Skeletal muscle satellite cell (primary cell): Measurements from ENCODE around the gene PLA2G4F.

Experiments
- H3K27me3 ChIP-seq: 2 replicates; pipeline ENCODE4 v1.7.0; 2013; ENCODE audit warnings: low read length; ENCODE audit not compliant: control insufficient read depth, insufficient read depth
- H3K36me3 ChIP-seq: 2 replicates; pipeline ENCODE4 v1.7.0; 2013; ENCODE audit warnings: mild to moderate bottlenecking, control low read depth, low read length; ENCODE audit not compliant: insufficient read depth
- H3K4me1 ChIP-seq: 2 replicates; pipeline ENCODE4 v1.7.0; 2013; ENCODE audit warnings: low read length; ENCODE audit not compliant: control insufficient read depth, insufficient read depth
- H3K4me2 ChIP-seq: 2 replicates; pipeline ENCODE4 v1.7.0; 2013; ENCODE audit warnings: mild to moderate bottlenecking, low read length
- H3K4me3 ChIP-seq: 2 replicates; pipeline ENCODE4 v1.7.0; 2013; ENCODE audit warnings: low read length
- H3K9ac ChIP-seq: 2 replicates; pipeline ENCODE4 v1.7.0; 2013; ENCODE audit warnings: mild to moderate bottlenecking, low read depth, low read length, moderate library complexity
- H3K9me3 ChIP-seq: replicated peaks from 2 replicates; pipeline ENCODE4 v1.7.0; 2013; ENCODE audit warnings: mild to moderate bottlenecking, control low read depth, low read length

The PLA2G4F gene

DNA sequence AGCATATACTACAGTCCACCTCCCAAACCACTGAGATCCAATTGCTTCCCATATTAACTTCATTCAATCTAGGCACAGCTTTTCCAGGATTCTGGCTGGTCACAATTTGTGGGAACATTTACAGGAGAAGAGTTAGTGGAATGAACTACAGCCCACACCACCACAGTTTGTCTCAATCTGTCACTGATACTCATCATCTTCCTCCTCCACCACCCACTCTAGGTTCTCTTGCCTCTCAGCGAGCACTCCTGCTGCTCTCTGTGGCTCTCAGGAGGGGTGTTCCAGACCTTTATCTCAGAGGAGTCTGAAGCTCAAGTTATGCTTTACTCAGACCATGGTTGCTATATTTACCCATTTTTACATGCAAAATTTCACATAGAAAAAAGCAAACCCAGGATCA is 36.2 kb downstream of the PLA2G4F start:
- H3K9me3 ChIP-seq: no peaks in the 10 kb centered on the region
- H3K4me1 ChIP-seq: no peaks in the 10 kb centered on the region
- no peak overlapping the region for H3K4me2 ChIP-seq
- no peaks in the 10 kb centered on the region for H3K36me3 ChIP-seq
- H3K9ac ChIP-seq: no peak overlapping the region
- no peak overlapping the region for H3K4me3 ChIP-seq
- H3K27me3 ChIP-seq: peaks cover 71% of the 10 kb centered on the region

GRCh38 chr15:42119446-42119760 is 37.0 kb downstream of the PLA2G4F start:
- H3K4me1 ChIP-seq: no peaks in the 10 kb centered on the region
- H3K27me3 ChIP-seq: peaks cover 77% of the 10 kb centered on the region
- H3K4me3 ChIP-seq: no peak overlapping the region
- no peaks in the 10 kb centered on the region for H3K9me3 ChIP-seq
- no peaks in the 10 kb centered on the region for H3K36me3 ChIP-seq
- H3K9ac ChIP-seq: no peak overlapping the region
- H3K4me2 ChIP-seq: no peak overlapping the region

DNA sequence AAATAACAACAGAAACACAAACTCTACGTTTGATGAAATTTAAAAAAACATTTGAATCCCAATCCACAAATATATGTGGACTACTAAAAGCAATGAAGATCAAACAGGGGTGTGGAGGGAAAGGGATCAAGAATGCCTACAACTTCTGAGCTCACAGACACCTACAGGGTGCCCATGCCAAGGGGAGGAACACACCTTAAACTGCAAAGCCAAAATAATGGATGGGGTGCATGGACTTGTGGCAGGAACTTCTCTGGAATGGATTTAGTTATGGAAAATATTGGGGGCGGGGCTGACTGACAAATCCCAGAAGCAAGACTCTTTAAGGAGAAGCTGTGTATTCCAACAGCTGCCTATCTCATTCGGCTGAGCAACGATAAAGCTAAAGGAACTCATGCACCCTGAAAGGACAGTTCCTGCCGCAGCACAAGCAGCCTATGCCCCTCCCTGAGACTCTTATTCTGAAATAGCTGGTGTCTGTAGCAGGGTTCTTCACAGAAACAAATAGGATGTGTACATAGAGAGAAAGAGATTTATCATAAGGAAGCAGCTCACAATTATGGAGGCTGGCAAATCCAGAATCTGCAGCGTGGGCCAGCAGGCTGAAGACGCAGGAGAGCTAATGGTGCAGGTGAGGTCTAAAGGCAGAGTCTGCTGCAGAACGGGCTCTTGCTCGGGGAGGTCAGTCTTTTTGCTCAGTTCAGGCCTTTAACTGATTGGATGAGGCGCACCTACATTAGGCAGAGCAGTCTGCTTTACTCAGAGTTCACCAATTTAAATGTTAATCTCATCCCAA is 37.6 kb downstream of the PLA2G4F start:
- no peaks in the 10 kb centered on the region for H3K4me1 ChIP-seq
- no peak overlapping the region for H3K4me2 ChIP-seq
- no peaks in the 10 kb centered on the region for H3K36me3 ChIP-seq
- H3K4me3 ChIP-seq: no peak overlapping the region
- no peak overlapping the region for H3K9ac ChIP-seq
- H3K9me3 ChIP-seq: no peaks in the 10 kb centered on the region
- peaks cover 75% of the 10 kb centered on the region for H3K27me3 ChIP-seq

- no peak overlapping the region for H3K4me3 ChIP-seq
- H3K4me1 ChIP-seq: peaks cover 5% of the 10 kb centered on the region
- no peaks in the 10 kb centered on the region for H3K9me3 ChIP-seq
- H3K9ac ChIP-seq: no peak overlapping the region
- no peaks in the 10 kb centered on the region for H3K36me3 ChIP-seq
- H3K4me2 ChIP-seq: no peak overlapping the region
- peaks cover 69% of the 10 kb centered on the region for H3K27me3 ChIP-seq
Observed at GRCh38 chr15:42111924-42112323, 44.5 kb downstream of the PLA2G4F start.

DNA sequence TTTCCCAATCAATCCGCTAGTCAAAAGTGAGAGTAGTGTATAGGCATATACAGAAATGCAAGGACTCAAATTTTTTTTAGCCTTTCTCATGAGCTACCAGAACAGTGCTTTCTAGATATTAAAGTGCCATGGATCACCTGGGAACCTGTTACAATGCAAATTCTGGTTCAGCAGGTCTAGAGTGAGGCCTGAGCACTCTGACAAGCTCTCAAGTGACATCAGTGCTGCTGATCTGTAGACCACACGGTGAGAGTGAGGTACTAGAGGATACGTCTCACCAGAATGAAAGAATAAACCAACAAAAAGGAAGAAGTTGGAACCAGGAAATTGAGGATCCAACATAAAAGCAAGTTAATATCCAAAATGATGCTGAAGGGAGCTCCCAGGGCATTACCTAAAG is 46.1 kb downstream of the PLA2G4F start:
- no peak overlapping the region for H3K4me3 ChIP-seq
- peaks cover 70% of the 10 kb centered on the region for H3K27me3 ChIP-seq
- no peaks in the 10 kb centered on the region for H3K36me3 ChIP-seq

GRCh38 chr15:42108806-42109205 is 47.6 kb downstream of the PLA2G4F start:
- no peaks in the 10 kb centered on the region for H3K36me3 ChIP-seq
- no peak overlapping the region for H3K4me2 ChIP-seq
- H3K9me3 ChIP-seq: no peaks in the 10 kb centered on the region
- peaks cover 62% of the 10 kb centered on the region for H3K27me3 ChIP-seq
- H3K4me1 ChIP-seq: peaks cover 5% of the 10 kb centered on the region
- H3K4me3 ChIP-seq: no peak overlapping the region
- no peak overlapping the region for H3K9ac ChIP-seq

More for the DNA sequence above, 46.1 kb downstream of the PLA2G4F start:
- no peak overlapping the region for H3K9ac ChIP-seq
- H3K4me1 ChIP-seq: peaks cover 5% of the 10 kb centered on the region
- no peak overlapping the region for H3K4me2 ChIP-seq
- no peaks in the 10 kb centered on the region for H3K9me3 ChIP-seq

- peaks cover 5% of the 10 kb centered on the region for H3K4me1 ChIP-seq
Observed at GRCh38 chr15:42108189-42108588, 48.2 kb downstream of the PLA2G4F start.

GRCh38 chr15:42107473-42107872 is 49.0 kb downstream of the PLA2G4F start:
- Histone ChIP-seq H3K27me3 (peaks cover 53% of the 10 kb centered on the region), H3K4me3 (no peak overlapping the region), H3K9ac (no peak overlapping the region), H3K36me3 (no peaks in the 10 kb centered on the region), H3K4me1 (peaks cover 5% of the 10 kb centered on the region), H3K4me2 (peak overlapping the region; percentile 42), H3K9me3 (no peaks in the 10 kb centered on the region)

More at GRCh38 chr15:42108189-42108588, 48.2 kb downstream of the PLA2G4F start:
- no peak overlapping the region for H3K4me3 ChIP-seq
- H3K36me3 ChIP-seq: no peaks in the 10 kb centered on the region
- no peaks in the 10 kb centered on the region for H3K9me3 ChIP-seq
- H3K9ac ChIP-seq: no peak overlapping the region
- H3K27me3 ChIP-seq: peaks cover 57% of the 10 kb centered on the region
- H3K4me2 ChIP-seq: no peak overlapping the region

DNA sequence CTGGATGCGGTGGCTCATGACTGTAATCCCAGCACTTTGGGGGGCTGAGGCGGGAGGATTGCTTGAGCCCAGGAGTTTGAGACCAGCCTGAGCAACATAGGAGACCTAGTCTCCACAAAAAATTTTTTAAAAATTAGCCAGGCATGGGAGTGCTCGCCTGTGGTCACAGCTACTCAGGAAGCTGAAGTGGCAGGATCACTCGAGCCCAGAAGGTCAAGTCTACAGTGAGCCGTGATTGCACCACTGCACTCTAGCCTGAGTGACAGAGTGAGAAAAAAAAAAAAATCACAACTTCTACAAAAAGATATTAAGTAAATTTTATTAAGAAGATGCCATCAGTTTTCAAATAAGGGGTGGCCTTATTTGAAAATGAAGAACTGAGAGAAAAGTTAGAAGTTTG is 50.1 kb downstream of the PLA2G4F start:
- no peaks in the 10 kb centered on the region for H3K9me3 ChIP-seq
- no peak overlapping the region for H3K4me3 ChIP-seq
- peaks cover 46% of the 10 kb centered on the region for H3K27me3 ChIP-seq
- peaks cover 5% of the 10 kb centered on the region for H3K4me1 ChIP-seq
- H3K4me2 ChIP-seq: no peak overlapping the region
- no peak overlapping the region for H3K9ac ChIP-seq
- H3K36me3 ChIP-seq: no peaks in the 10 kb centered on the region

DNA sequence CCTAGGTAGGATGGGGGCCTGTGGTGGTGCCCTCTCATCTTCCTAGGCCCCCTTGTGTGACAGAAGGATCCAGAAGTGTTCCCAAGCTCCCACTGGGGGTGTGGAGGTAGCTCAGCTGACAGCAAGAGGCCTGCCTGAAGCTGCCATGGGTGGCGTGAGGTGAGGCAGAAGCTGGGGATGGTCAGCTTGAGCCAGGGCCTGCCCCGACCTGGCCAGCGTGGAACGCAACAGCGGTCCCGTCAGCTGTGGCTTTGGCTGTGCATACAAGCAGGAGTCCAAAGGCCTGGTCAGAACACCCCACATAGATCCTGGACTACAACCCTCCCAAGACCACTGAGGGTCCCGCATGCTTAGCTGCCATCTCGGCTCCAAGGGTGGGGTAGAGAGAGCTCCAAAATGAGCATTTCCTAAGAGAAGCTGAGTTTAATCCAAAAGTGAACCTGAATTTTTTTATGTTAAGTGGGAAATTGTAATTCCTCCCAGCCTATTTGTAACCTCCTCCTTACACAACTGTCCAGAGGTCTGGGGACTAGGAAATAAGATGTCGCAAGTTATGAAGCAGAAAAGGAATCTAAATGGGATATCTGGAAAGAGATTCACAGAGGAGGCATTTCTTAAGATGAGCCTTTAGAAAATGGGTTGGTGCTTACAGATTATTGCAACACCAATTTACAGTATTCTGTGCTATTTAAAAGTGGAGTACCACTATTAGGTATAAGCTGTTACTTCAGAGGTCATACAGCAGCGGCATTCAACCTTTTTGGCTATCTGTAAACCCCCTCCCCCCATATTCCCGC is 52.1 kb downstream of the PLA2G4F start:
- H3K9ac ChIP-seq: no peak overlapping the region
- no peak overlapping the region for H3K4me2 ChIP-seq
- H3K4me1 ChIP-seq: peaks cover 5% of the 10 kb centered on the region
- peaks cover 31% of the 10 kb centered on the region for H3K27me3 ChIP-seq
- no peaks in the 10 kb centered on the region for H3K36me3 ChIP-seq
- H3K4me3 ChIP-seq: no peak overlapping the region
- H3K9me3 ChIP-seq: no peaks in the 10 kb centered on the region

- Histone ChIP-seq H3K4me3 (no peak overlapping the region), H3K4me2 (no peak overlapping the region), H3K4me1 (peaks cover 5% of the 10 kb centered on the region), H3K36me3 (no peaks in the 10 kb centered on the region), H3K27me3 (peaks cover 20% of the 10 kb centered on the region), H3K9me3 (no peaks in the 10 kb centered on the region), H3K9ac (no peak overlapping the region)
Observed at GRCh38 chr15:42102646-42103235, 53.7 kb downstream of the PLA2G4F start.
